ENCODE results near the gene DHX34.
"Not testable (repeated sequence)": the region's sequence is repeated elsewhere in the genome, so short reads cannot be mapped to it uniquely, and the experiment has no call there.

DHX34 gene

DNA sequence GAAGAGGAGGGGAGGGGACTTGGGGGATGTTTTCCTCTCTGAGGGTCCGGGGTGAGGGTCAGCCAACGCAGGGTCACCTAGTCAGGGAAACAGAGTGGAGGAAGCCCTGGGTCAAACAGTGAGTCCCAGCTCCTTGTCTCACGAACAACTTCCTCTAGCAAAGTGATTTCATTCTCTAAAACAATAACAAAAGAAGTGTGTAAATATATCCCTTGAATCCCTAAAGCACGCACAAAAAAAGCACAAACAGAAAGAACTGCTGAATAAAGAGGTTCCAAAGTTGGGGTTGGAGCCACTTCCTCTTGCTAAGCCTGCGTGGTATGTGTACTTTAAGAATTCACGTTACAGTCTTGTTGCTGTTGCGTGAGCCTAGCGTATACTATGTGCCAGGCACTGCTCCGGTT, 18.6 kb upstream of the DHX34 start:
- H3K27ac ChIP-seq (ENCODE audit: low read depth, low read length) = no peak overlapping the region
- no peaks in the 10 kb centered on the region for H3K9me2 ChIP-seq (replicated peaks; ENCODE audit: insufficient read depth, low read length)
- H3F3A ChIP-seq (ENCODE audit: insufficient read depth) = no peaks in the 10 kb centered on the region
- H3K27me3 ChIP-seq (ENCODE audit: low read length) = no peaks in the 10 kb centered on the region
- no peaks in the 10 kb centered on the region for H3K9me3 ChIP-seq (ENCODE audit: insufficient read depth, low read length)
- no peak for TF ChIP-seq EZH2phosphoT487 (conservative IDR thresholded peaks at IDR 0.05; ENCODE audit: low read length)
- TF ChIP-seq, protein P1, sequence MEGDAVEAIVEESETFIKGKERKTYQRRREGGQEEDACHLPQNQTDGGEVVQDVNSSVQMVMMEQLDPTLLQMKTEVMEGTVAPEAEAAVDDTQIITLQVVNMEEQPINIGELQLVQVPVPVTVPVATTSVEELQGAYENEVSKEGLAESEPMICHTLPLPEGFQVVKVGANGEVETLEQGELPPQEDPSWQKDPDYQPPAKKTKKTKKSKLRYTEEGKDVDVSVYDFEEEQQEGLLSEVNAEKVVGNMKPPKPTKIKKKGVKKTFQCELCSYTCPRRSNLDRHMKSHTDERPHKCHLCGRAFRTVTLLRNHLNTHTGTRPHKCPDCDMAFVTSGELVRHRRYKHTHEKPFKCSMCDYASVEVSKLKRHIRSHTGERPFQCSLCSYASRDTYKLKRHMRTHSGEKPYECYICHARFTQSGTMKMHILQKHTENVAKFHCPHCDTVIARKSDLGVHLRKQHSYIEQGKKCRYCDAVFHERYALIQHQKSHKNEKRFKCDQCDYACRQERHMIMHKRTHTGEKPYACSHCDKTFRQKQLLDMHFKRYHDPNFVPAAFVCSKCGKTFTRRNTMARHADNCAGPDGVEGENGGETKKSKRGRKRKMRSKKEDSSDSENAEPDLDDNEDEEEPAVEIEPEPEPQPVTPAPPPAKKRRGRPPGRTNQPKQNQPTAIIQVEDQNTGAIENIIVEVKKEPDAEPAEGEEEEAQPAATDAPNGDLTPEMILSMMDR (IDR thresholded peaks at IDR 0.05; ENCODE audit: insufficient read depth, low read length, poor library complexity, severe bottlenecking) = no peak
- no peak overlapping the region for H3K4me3 ChIP-seq (ENCODE audit: insufficient read depth, low read length, poor library complexity, severe bottlenecking)
- H3K79me2 ChIP-seq (ENCODE audit: insufficient read depth, low read length) = no peaks in the 10 kb centered on the region
- no peak overlapping the region for H3K4me2 ChIP-seq (ENCODE audit: low read depth, low read length, poor library complexity, severe bottlenecking)
- no peaks in the 10 kb centered on the region for H4K20me1 ChIP-seq (ENCODE audit: low read depth, low read length)
- no peak overlapping the region for H3K9ac ChIP-seq (ENCODE audit: low read length)
- no peaks in the 10 kb centered on the region for H3K36me3 ChIP-seq (ENCODE audit: low read length)
- no peak overlapping the region for H2AFZ ChIP-seq (ENCODE audit: low read depth, low read length, severe bottlenecking)

DNA sequence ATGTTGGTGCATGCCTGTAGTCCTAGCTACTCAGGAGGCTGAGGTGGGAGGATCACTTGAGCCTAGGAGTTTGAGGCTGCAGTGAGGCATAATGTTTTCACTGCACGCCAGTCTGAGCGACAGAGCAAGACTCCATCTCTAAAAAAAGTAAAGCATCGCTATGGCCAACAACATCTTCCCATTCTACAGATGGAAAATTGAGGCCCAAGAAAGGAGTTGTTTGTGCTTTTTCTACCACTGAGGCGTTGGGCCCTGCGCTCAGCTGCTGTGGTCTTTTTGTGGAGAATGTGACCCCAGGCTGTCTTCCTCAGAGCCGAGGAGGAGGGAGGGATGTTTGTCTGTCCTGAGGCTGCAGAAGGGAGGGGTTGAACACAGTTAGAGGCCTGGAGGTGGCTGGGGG, 17.6 kb upstream of the DHX34 start:
- Histone ChIP-seq H3K36me3 (ENCODE audit: low read length) (no peaks in the 10 kb centered on the region), H3K4me3 (ENCODE audit: insufficient read depth, low read length, poor library complexity, severe bottlenecking) (no peak overlapping the region), H3F3A (ENCODE audit: insufficient read depth) (no peaks in the 10 kb centered on the region), H3K4me2 (ENCODE audit: low read depth, low read length, poor library complexity, severe bottlenecking) (no peak overlapping the region), H3K9me3 (ENCODE audit: insufficient read depth, low read length) (no peaks in the 10 kb centered on the region), H3K27ac (ENCODE audit: low read depth, low read length) (no peak overlapping the region), H4K20me1 (ENCODE audit: low read depth, low read length) (no peaks in the 10 kb centered on the region), H3K79me2 (ENCODE audit: insufficient read depth, low read length) (no peaks in the 10 kb centered on the region), H2AFZ (ENCODE audit: low read depth, low read length, severe bottlenecking) (no peak overlapping the region), H3K9me2 (replicated peaks; ENCODE audit: insufficient read depth, low read length) (no peaks in the 10 kb centered on the region), H3K9ac (ENCODE audit: low read length) (no peak overlapping the region), H3K27me3 (ENCODE audit: low read length) (no peaks in the 10 kb centered on the region)
- no peak for TF ChIP-seq EZH2phosphoT487 (conservative IDR thresholded peaks at IDR 0.05; ENCODE audit: low read length)
- TF ChIP-seq, protein P1 (IDR thresholded peaks at IDR 0.05; ENCODE audit: insufficient read depth, low read length, poor library complexity, severe bottlenecking) = no peak

DNA sequence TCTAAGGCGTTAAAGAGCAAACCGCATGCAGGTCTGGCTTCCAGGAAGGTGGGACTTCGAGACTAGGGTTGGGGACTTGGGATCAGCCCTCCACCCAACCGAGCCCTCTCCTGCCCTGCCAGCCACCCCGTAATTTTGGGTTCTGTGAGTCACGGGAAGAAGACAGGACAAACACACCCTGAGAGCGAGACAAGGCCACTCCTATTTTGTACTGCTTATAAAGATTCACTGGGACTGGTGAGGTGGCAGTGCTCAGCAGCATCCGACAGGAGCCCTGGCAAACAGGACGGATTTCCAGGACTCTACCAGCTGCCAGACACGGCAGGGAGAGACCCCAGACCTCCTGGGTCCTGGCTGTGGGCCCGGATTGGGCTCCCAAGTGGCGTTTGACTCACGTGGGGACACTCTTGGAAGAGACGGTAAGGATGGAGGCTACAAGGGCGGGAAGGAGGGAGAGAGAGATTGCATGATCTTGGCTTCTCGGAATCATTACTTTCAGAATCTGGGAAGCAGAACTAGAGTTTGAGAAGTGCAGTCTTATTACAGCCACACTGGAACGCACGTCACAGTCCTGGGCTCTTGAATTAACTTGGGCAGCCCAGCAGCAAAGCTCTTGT, 17.1 kb upstream of the DHX34 start, which contains the start of gene C5AR2:
C5AR2 (plus strand) TSS at position 245 of the 617 bp plus-strand sequence. CDS start 8,625 bp downstream, outside the sequence.
- no peaks in the 10 kb centered on the region for H3K27me3 ChIP-seq (ENCODE audit: low read length)
- no peak within 1 kb of the TSS for H3K9ac ChIP-seq (ENCODE audit: low read length)
- no peak within 1 kb of the TSS for H3K4me2 ChIP-seq (ENCODE audit: low read depth, low read length, poor library complexity, severe bottlenecking)
- H3K79me2 ChIP-seq (ENCODE audit: insufficient read depth, low read length) = no peaks in the 10 kb centered on the region
- no peaks in the 10 kb centered on the region for H3K36me3 ChIP-seq (ENCODE audit: low read length)
- no peaks in the 10 kb centered on the region for H4K20me1 ChIP-seq (ENCODE audit: low read depth, low read length)
- H3K9me3 ChIP-seq (ENCODE audit: insufficient read depth, low read length) = no peaks in the 10 kb centered on the region
- H3K9me2 ChIP-seq (replicated peaks; ENCODE audit: insufficient read depth, low read length) = no peaks in the 10 kb centered on the region
- H3K27ac ChIP-seq (ENCODE audit: low read depth, low read length) = no peak within 1 kb of the TSS
- TF ChIP-seq, protein P1 (IDR thresholded peaks at IDR 0.05; ENCODE audit: insufficient read depth, low read length, poor library complexity, severe bottlenecking) = no peak
- TF ChIP-seq EZH2phosphoT487 (conservative IDR thresholded peaks at IDR 0.05; ENCODE audit: low read length) = no peak
- no peaks in the 10 kb centered on the region for H3F3A ChIP-seq (ENCODE audit: insufficient read depth)
- no peak within 1 kb of the TSS for H3K4me3 ChIP-seq (ENCODE audit: insufficient read depth, low read length, poor library complexity, severe bottlenecking)
- H2AFZ ChIP-seq (ENCODE audit: low read depth, low read length, severe bottlenecking) = no peak within 1 kb of the TSS

DNA sequence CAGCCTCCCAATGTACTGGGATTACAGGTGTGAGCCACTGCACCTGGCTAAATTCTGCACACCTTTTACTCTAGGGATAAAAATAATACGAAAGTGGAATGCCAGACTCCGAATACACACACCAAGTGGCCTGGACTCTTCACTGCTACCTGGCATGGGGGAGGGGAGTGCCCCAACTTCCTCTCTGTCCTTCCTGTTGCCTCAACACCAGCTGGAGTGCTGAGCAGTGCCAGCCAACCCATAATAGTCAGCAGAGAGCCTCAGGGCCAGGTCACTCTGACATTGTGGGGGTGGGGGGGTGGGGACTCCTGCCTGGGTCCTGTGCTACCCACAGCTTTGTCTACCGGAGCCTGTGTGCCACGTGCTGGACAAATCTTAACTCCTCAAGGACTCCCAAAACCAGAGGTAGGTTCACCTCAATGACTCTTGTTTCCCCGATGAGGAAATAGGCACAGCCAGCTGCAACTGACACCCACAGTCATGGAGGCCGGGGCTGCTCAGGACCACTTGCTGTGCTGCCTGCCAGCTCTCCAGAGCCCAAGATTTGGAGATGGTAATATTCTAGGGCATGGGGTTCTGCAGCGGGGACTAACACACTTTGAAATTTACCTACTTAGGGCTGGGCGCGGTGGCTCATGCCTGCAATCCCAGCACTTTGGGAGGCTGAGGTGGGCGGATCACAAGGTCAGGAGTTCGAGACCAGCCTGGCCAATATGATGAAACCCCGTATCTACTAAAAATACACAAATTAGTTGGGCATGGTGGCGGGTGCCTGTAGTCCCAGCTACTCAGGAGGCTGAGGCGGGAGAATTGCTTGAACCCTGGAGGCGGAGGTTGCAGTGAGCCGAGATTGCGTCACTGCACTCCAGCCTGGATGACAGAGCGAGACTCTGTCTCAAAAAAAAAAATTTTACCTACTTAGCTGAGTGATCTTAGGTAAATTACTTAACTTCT, 12.1 kb upstream of the DHX34 start:
- H2AFZ ChIP-seq (ENCODE audit: low read depth, low read length, severe bottlenecking); H3K4me2 ChIP-seq (ENCODE audit: low read depth, low read length, poor library complexity, severe bottlenecking); H3K27ac ChIP-seq (ENCODE audit: low read depth, low read length): not testable (repeated sequence)

More for the DNA sequence above, 12.1 kb upstream of the DHX34 start:
- not testable (repeated sequence) for H3K79me2 ChIP-seq (ENCODE audit: insufficient read depth, low read length); H3K9ac ChIP-seq (ENCODE audit: low read length); H3K36me3 ChIP-seq (ENCODE audit: low read length); H3K9me3 ChIP-seq (ENCODE audit: insufficient read depth, low read length); H3F3A ChIP-seq (ENCODE audit: insufficient read depth); H3K27me3 ChIP-seq (ENCODE audit: low read length); H4K20me1 ChIP-seq (ENCODE audit: low read depth, low read length); H3K4me3 ChIP-seq (ENCODE audit: insufficient read depth, low read length, poor library complexity, severe bottlenecking); H3K9me2 ChIP-seq (replicated peaks; ENCODE audit: insufficient read depth, low read length)

Measured in SU-DHL-6 (cell line).